Limb (tissue), 2 donors: ENCODE results near the gene PRG3.
A peak's percentile ranks its signal among the peaks of the same experiment; 100 is the strongest.

Source experiments
- DNase-seq, 2 donors: peaks; one replicate each; pipeline ENCODE4 v3.0.0-alpha.2; 2016; ENCODE audit errors: extremely low spot score in 2 of 2

Gene PRG3

DNA sequence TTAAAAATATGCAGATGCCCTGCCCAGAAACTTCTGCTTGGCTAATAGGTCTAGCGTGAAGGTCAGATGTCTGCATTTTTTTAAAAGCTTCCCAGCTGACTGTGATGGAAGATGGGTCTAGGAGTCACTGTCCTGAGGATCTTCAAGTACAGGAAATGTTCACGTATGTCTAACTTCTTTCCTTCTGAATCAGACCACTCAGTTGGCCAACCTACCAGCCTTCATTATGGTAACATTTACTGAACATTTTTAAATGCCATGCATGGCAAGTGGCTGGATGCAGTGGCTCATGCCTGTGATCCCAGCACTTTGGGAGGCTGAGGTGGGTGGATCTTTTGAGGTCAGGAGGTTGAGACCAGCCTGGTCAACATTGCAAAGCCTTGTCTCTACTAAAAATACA is 10.6 kb upstream of the PRG3 start:
- DNase-seq = no peak

GRCh38 chr11:57391111-57391510 is 10.2 kb upstream of the PRG3 start:
- no peak for DNase-seq

DNA sequence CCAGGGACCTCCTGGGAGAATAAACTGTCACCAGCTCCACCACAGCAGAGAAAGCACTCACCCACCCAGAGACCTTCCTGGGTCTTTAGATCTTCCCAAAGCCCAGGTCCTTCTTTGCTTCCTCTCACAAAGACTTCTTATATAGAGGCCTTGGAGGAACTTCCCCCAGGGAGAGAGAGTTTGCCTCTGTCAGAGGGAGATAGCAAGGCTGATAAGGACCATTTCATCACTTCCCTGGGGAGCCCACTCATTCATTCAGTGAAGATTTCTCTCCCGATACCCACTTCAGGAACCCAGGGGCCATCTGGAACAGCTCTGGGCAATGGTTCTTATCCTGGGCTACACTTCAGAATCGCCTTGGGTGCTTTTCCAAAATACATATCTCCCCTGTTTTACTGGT is 9.6 kb upstream of the PRG3 start, which contains the start of gene PRG2:
Gene PRG2, minus strand, starts transcription at position 116 of the 400 bp plus-strand sequence. CDS start 706 bp downstream, outside the sequence.
- no peak for DNase-seq

GRCh38 chr11:57387289-57388030 is 6.5 kb upstream of the PRG3 start:
- no peak for DNase-seq

DNA sequence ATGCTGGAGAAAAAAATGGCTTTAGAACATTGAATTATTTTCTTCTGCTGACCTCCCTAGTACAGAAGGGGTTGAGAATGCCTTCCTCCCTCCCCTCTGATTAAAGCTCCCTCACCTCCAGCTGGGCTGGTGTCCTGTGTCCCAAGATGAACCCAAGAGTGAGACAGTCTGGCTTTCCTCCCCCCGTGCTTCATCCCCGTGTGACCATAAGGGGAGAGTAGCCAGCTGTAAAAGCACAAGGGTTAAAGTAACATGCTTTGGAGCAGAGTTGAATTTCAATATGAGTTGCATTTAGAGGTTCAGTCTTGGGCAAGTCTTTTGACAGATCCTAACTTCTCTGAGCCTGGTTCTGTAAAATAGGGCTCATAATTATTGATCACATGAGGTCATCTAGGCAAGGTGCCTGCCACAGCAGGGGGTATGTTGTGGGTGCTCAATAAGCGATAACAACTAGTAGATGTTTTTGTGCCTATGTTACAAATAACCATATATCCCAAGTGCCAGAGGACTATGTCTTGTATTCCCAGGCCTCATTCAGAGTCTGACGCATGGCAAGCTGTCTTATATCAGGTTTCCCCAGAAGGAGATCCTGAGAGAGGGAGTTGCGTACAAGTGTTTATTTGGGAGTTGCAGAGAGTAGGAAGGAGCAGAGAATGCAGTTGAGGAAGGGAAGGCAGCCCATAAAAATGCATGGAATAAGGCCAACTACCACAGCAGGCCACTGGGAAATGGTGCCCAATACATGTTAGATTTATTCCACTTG is 5.4 kb upstream of the PRG3 start:
- DNase-seq = no peak

- DNase-seq = peak in 1 of 2 donors; percentile 44
These were observed 1.2 kb downstream of the PRG3 start for GRCh38 chr11:57379732-57380131.

- no peak for DNase-seq
These were observed 2.8 kb downstream of the PRG3 start for GRCh38 chr11:57378186-57378585.

DNA sequence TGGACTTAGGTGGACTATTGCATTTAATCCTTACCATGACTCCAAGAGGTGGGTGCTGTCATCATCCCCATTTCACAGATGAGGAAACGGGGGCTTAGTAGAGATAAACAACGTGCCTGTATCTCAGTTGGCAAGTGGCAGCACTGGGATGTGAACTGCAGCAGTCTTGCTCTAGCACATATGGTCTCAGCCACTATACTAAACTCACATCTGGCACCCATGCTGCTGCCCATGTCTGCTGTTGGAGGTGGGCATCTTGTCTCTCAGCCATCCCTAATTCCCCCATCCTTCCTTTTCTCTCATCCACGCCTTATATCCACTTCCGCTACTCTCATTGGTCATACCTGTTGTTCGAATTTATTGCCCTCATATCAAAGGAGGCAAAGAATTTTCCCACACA is 3.8 kb downstream of the PRG3 start:
- no peak for DNase-seq

DNA sequence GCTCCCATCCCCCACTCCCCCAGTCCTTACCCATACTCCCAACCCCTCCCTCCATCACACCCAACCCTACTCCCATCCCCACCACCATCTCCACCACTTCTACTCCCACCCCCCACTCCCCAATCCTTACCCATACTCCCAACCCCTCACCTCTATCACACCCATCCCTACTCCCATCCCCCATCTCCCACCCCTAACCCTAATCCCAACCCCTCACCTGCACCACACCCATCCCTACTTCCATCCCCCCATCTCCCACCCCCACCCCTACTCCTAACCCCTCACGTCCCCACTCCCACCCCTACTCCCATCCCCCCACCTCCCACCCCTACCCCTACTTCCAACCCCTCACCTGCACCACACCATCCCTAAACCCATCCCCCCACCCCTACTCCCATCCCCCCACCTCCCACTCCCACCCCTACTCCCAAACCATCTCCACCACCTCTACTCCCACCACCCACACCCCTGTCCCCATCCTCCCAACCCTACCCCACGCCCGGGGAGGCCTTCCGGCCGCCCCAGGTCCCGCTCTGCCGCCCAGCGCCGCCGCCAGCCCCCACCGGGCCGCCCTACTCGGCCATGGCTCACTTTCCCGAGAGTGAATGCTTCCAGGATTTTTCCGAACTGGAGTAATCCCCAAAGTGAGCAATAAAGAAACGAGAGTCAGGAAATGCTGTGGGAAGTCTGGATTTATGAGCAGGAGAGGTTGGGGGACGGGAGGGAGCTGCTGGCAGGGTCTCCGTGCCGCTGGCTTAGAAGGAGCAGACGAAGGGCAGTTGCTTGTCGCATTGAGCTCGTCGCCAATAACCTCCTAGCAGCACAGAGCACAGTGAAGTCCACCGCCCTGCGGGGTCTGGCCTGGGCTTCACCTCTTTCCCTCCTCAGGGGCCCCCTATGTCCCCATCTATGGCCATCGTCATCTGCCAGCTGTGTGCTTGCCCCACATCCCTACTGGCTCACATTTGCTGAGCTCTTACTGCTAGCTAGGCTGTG is 4.6 kb downstream of the PRG3 start:
- no peak for DNase-seq

GRCh38 chr11:57375490-57375889 is 5.5 kb downstream of the PRG3 start:
- DNase-seq = no peak

GRCh38 chr11:57374966-57375365 is 6.0 kb downstream of the PRG3 start:
- no peak for DNase-seq

GRCh38 chr11:57373146-57373545 is 7.8 kb downstream of the PRG3 start:
- DNase-seq = no peak

GRCh38 chr11:57370941-57371340 is 10.0 kb downstream of the PRG3 start:
- DNase-seq = no peak

DNA sequence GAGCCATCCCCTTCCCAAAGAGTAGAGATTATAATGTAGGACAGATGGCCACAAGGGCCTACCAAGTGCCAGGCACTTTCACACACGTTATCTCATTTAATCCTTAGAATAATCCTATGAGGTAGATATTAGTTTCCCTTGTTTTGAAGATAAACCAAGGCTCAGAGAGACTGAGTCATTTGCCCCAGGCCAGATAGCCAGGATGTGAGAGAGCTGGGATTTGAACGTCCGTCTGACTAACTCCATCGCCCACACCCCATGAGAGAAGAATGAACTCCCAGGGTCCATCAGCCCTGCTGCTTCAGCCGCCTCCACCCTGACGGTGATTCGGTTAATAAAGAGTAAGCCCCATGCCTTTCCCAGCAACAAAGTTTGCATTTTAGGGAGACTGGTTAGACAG is 10.7 kb downstream of the PRG3 start:
- no peak for DNase-seq

DNA sequence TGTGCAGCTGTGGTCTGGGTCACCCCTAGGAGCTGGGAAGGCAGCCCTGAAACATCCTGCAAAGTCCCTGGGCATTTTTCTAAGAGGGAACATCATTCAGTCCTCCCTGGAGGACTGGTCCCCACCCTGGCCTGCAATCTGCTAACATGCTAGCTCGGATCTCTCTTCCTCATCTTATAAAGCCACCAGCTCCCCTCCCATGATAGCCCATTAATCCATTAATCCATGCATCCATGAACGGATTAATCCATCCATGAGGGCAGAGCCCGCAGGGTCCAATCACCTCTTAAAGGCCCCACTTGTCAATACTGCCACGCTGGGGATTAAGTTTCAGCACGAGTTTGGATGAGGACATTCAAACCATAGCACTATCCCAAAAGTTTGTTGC is 12.1 kb downstream of the PRG3 start:
- DNase-seq = no peak

- DNase-seq = no peak
These were observed 12.7 kb downstream of the PRG3 start for GRCh38 chr11:57368106-57368844.

DNA sequence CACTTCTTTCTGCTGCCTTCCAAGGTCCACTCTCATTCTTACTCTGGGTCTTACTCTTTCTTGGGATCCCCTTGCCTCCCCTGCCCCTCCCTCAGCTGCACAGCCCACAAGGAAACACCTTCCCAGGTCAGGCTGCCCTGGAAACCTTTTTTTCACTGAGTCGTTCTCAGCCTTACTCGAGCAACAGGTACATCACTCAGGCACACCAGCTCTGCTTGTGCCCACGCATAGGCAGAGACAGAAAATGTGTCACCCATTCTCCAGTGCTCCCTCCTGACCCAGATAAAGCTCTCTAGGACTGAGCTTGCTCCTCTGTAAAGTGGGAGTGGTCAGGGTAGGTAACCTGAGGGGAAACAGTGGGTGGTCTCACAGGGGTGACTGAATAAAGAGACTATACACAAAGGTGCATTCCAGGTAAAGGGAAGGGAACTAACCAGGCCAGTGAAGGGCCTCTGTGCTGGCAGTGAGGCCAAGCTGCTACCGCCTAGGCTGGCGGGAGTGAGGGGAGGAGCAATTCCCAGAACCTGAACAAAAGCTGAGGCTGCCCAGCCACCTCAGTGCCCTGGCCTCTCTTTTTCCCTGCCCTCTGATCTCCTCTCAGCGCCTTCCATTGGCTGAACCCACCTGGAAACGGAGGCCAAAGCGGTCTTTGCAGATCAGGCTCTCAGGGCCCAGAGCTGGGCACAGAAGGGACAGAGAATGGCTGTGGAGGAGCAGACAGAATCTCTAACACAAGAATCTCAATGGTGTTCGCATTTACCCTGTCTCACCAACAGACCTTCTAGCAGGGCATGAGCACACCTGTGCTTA is 15.9 kb downstream of the PRG3 start:
- no peak for DNase-seq

GRCh38 chr11:57363131-57364080 is 17.5 kb downstream of the PRG3 start:
- no peak for DNase-seq

DNA sequence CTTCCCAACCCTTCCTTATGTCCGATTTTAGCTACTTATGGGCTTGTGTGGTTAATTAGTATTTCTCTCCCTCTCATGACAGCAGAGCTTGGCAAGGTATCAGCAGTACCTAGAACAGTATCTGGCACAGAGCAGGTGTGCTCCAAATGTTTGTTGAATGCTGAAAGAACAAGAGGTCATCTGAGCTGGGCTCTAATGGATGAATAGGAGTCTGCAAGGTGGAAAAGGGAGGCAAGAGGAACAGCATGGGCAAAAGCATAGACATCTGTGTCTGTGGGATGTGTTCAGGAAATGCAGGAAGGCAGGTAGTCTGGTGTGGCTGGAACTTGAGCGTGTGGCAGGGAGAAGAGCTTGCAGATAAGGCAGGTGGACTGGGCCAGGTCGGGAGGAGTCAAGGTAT is 19.0 kb downstream of the PRG3 start:
- DNase-seq = no peak
